Ovary (tissue), 3 donors: ENCODE results near the gene RNU2-1.

Experiments used
- CTCF ChIP-seq, 3 donors: fragments of 450-650 bp in 2 of 3; fragments of 200-600 bp in 1 of 3; IDR thresholded peaks; one replicate each; pipeline versions ENCODE4 v1.5.1 to v1.8.0; 2016 to 2022; ENCODE audit warnings: antibody characterized with exemption in 3 of 3, mild to moderate bottlenecking in 1 of 3
- POLR2A ChIP-seq: fragments of 450-650 bp; IDR thresholded peaks from one replicate; pipeline ENCODE4 v1.6.1; 2017; ENCODE audit warnings: antibody characterized with exemption, mild to moderate bottlenecking, moderate library complexity
- donor health status: DM: no; HTN: no; CAD: no.

- TF ChIP-seq CTCF (IDR thresholded peaks at IDR 0.05) (no peak), POLR2A (no peak)
Observed at GRCh38 chr17:43183921-43184320, 49.9 kb downstream of the RNU2-1 start.
